IMR-90 (cell line): ENCODE measurements around the gene KDM1A. TPM values are rescaled to one million over a fixed set of nuclear protein-coding genes. Genes with fewer than 3 reads are reported as not detected.

Experiments used
- ATAC-seq: fragments of 200-7000 bp; cut with Tn5 transposase; 2 replicates; pipeline ENCODE4 v1.9.1; 2020; ENCODE audit warnings: low read depth, mild to moderate bottlenecking, moderate library complexity
- BruUV-seq: library from RNA; stranded (reverse); fragments of 400-500 nt; replicated peaks from 2 replicates; lab custom pipeline; 2021; lab: Mats Ljungman, UMichigan
- CTCF ChIA-PET: fragments of 300-600 bp; formaldehyde crosslinking; extraction: SDS; loops from one replicate; lab custom pipeline; 2021; ENCODE audit warnings: antibody characterized with exemption; lab: Yijun Ruan, JAX
- POLR2A ChIA-PET: fragments of 300-600 bp; sonication (Branson Sonifier 250); formaldehyde crosslinking; loops from one replicate; lab custom pipeline; 2022; ENCODE audit warnings: antibody characterized with exemption; ENCODE audit not compliant: unreplicated experiment; lab: Charles Lee
- DNase-seq: peaks from one replicate; pipeline ENCODE4 v3.0.0; 2013
- H2AFZ ChIP-seq: replicated peaks from 2 replicates; pipeline ENCODE3; 2013; ENCODE audit warnings: low read length, mild to moderate bottlenecking; ENCODE audit not compliant: poor library complexity
- H2AK5ac ChIP-seq: 2 replicates; pipeline ENCODE4 v1.6.1; 2013; ENCODE audit warnings: low read depth, low read length, inconsistent platforms
- H2AK9ac ChIP-seq: replicated peaks from 2 replicates; pipeline ENCODE3; 2013; ENCODE audit warnings: mild to moderate bottlenecking, low read depth, low read length, moderate library complexity; ENCODE audit not compliant: poor library complexity
- H2BK120ac ChIP-seq: 2 replicates; pipeline ENCODE4 v1.6.1; 2013; ENCODE audit warnings: low read depth, low read length, inconsistent platforms
- H2BK15ac ChIP-seq: 3 replicates; pipeline ENCODE4 v1.6.1; 2013; ENCODE audit warnings: low read depth, low read length, inconsistent platforms
- H2BK20ac ChIP-seq: 2 replicates; pipeline ENCODE4 v1.6.1; 2013; ENCODE audit warnings: low read depth, mild to moderate bottlenecking, inconsistent platforms, low read length, moderate library complexity
- H2BK5ac ChIP-seq: 2 replicates; pipeline ENCODE4 v1.6.1; 2013; ENCODE audit warnings: mild to moderate bottlenecking, low read depth, low read length, inconsistent platforms; ENCODE audit not compliant: poor library complexity, severe bottlenecking
- H3K14ac ChIP-seq: replicated peaks from 2 replicates; pipeline ENCODE4 v1.6.1; 2013; ENCODE audit warnings: low read depth, low read length, inconsistent platforms
- H3K18ac ChIP-seq: 2 replicates; pipeline ENCODE4 v1.6.1; 2013; ENCODE audit warnings: low read depth, low read length, control low read depth
- H3K23ac ChIP-seq: 2 replicates; pipeline ENCODE4 v1.6.1; 2013; ENCODE audit warnings: low read depth, low read length, inconsistent platforms
- H3K27ac ChIP-seq: 2 replicates; pipeline ENCODE4 v1.5.1; 2013; ENCODE audit warnings: mild to moderate bottlenecking, control low read depth, low read length; ENCODE audit not compliant: insufficient read depth
- H3K27me3 ChIP-seq: 2 replicates; pipeline ENCODE4 v1.6.1; 2013; ENCODE audit warnings: low read length; ENCODE audit not compliant: control insufficient read depth, insufficient read depth
- H3K36me3 ChIP-seq: 2 replicates; pipeline ENCODE4 v1.6.1; 2013; ENCODE audit warnings: low read length, mixed read lengths; ENCODE audit not compliant: control insufficient read depth, insufficient read depth
- H3K4ac ChIP-seq: 2 replicates; pipeline ENCODE4 v1.6.1; 2013; ENCODE audit warnings: low read depth, low read length, inconsistent platforms
- H3K4me1 ChIP-seq: 2 replicates; pipeline ENCODE4 v1.6.1; 2013; ENCODE audit warnings: low read length, mixed read lengths; ENCODE audit not compliant: control insufficient read depth, insufficient read depth
- H3K4me2 ChIP-seq: 2 replicates; pipeline ENCODE4 v1.6.1; 2013; ENCODE audit warnings: low read depth, mild to moderate bottlenecking, control low read depth, low read length, moderate library complexity
- H3K4me3 ChIP-seq: 2 replicates; pipeline ENCODE4 v1.5.1; 2013; ENCODE audit warnings: low read depth, mild to moderate bottlenecking, control low read depth, low read length, moderate library complexity; ENCODE audit not compliant: insufficient read depth
- H3K56ac ChIP-seq: 2 replicates; pipeline ENCODE4 v1.6.1; 2013; ENCODE audit warnings: low read length, inconsistent platforms; ENCODE audit not compliant: insufficient read depth; ENCODE audit errors: extremely low read depth
- H3K79me1 ChIP-seq, 2 experiments: 2 replicates each; pipeline ENCODE4 v1.6.1; 2013; ENCODE audit warnings: low read length in 2 of 2, inconsistent platforms in 1 of 2, low read depth in 1 of 2
- H3K9ac ChIP-seq: 2 replicates; pipeline ENCODE4 v1.6.1; 2013; ENCODE audit warnings: low read depth, low read length, control low read depth
- H3K9me1 ChIP-seq: 2 replicates; pipeline ENCODE4 v1.6.1; 2013; ENCODE audit warnings: low read length, inconsistent platforms; ENCODE audit not compliant: insufficient read depth
- H3K9me3 ChIP-seq: 2 replicates; pipeline ENCODE4 v1.6.1; 2013; ENCODE audit warnings: low read length; ENCODE audit not compliant: control insufficient read depth, insufficient read depth
- H4K20me1 ChIP-seq: 2 replicates; pipeline ENCODE4 v1.6.1; 2013; ENCODE audit warnings: low read length, inconsistent platforms; ENCODE audit not compliant: insufficient read depth
- H4K5ac ChIP-seq: 2 replicates; pipeline ENCODE4 v1.6.1; 2013; ENCODE audit warnings: mild to moderate bottlenecking, low read depth, low read length, control low read depth
- H4K8ac ChIP-seq, 2 experiments: 2 replicates each; pipeline ENCODE4 v1.6.1; 2013; ENCODE audit warnings: low read depth in 2 of 2, low read length in 2 of 2, control low read depth in 1 of 2, inconsistent platforms in 1 of 2
- H4K91ac ChIP-seq: 2 replicates; pipeline ENCODE4 v1.6.1; 2013; ENCODE audit warnings: low read depth, low read length, inconsistent platforms; ENCODE audit not compliant: insufficient read depth
- BHLHE40 ChIP-seq: fragments of 150-350 bp; IDR thresholded peaks from 2 replicates; pipeline ENCODE4 v1.6.1; 2016; ENCODE audit warnings: mild to moderate bottlenecking, low read depth, low read length
- CEBPB ChIP-seq: IDR thresholded peaks from 2 replicates; pipeline ENCODE4 v1.6.1; 2012; ENCODE audit warnings: low read depth, low read length, improper control_type of control experiment
- CHD1 ChIP-seq: IDR thresholded peaks from 2 replicates; pipeline ENCODE4 v1.6.1; 2012; ENCODE audit warnings: low read depth, low read length, improper control_type of control experiment
- CTCF ChIP-seq: conservative IDR thresholded peaks from 2 replicates; pipeline ENCODE4 v1.5.1; 2012; ENCODE audit warnings: mild to moderate bottlenecking, low read depth, low read length, improper control_type of control experiment
- ELK1 ChIP-seq: fragments of 150-350 bp; IDR thresholded peaks from 2 replicates; pipeline ENCODE4 v1.6.1; 2016; ENCODE audit warnings: low read depth, mild to moderate bottlenecking, low read length, moderate library complexity, borderline replicate concordance
- FOS ChIP-seq: fragments of 150-350 bp; IDR thresholded peaks from 2 replicates; pipeline ENCODE4 v1.6.1; 2016; ENCODE audit warnings: low read depth, low read length
- MAFK ChIP-seq: IDR thresholded peaks from 2 replicates; pipeline ENCODE4 v1.6.1; 2012; ENCODE audit warnings: low read depth, low read length, improper control_type of control experiment
- MAZ ChIP-seq: IDR thresholded peaks from 2 replicates; pipeline ENCODE4 v1.6.1; 2012; ENCODE audit warnings: low read depth, mild to moderate bottlenecking, low read length, improper control_type of control experiment, moderate library complexity, borderline replicate concordance
- NFE2L2 ChIP-seq: fragments of 150-350 bp; IDR thresholded peaks from 2 replicates; pipeline ENCODE4 v1.6.1; 2016; ENCODE audit warnings: low read depth, mild to moderate bottlenecking, low read length
- POLR2A ChIP-seq: IDR thresholded peaks from 2 replicates; pipeline ENCODE4 v1.6.1; 2012; ENCODE audit warnings: mild to moderate bottlenecking, low read depth, low read length
- SMC3 ChIP-seq: fragments of 150-350 bp; IDR thresholded peaks from 2 replicates; pipeline ENCODE4 v1.6.1; 2016; ENCODE audit warnings: low read depth, mild to moderate bottlenecking, antibody characterized with exemption, low read length, moderate library complexity
- WGBS, 2 experiments: methylation state at CpG; one replicate each; pipeline versions ENCODE4 v1.1.5 to v1.1.7; 2013; ENCODE audit warnings: missing lambda C conversion rate in 2 of 2; ENCODE audit not compliant: insufficient read length in 1 of 2; ENCODE audit errors: extremely low coverage in 2 of 2; 5-methylcytosine and 5-hydroxymethylcytosine counted together
- dilution Hi-C: fragments of 300-500 bp; cut with HindIII; formaldehyde crosslinking; loops from one replicate; pipeline ENCODE4 v1.14.3; 2018; ENCODE audit warnings: low sequenced_read_pairs; ENCODE audit not compliant: unreplicated experiment
- in situ Hi-C: fragments of 300-500 bp; cut with MboI; formaldehyde crosslinking; loops from 3 replicates; pipeline ENCODE4 v1.14.3; 2019; ENCODE audit warnings: low sequenced_read_pairs, inconsistent platforms, mixed read lengths
- intact Hi-C: fragments of 100-400 bp; cut with micrococcal nuclease; formaldehyde crosslinking; loops from 2 replicates; pipeline ENCODE4 v1.10.0; 2022
- polyA plus RNA-seq, 3 experiments: library from polyadenylated mRNA; depleted of rRNA; stranded (reverse); fragments of >200 nt; gene quantifications; 2 replicates each; pipeline ENCODE4 v1.2.3, GENCODE V29; 2012; ENCODE audit warnings: low replicate concordance in 1 of 3
- total RNA-seq: library from RNA; depleted of rRNA; stranded (reverse); fragments of >200 nt; gene quantifications from 2 replicates; pipeline ENCODE4 v1.2.3, GENCODE V29; 2012

The KDM1A gene
- total and polyA plus RNA-seq, 2 of the 4 experiments (the other 2 are of a cell fraction) = 58.7 to 104 TPM

- H3K9me1 ChIP-seq = peaks cover 20% of the 10 kb centered on the region; the same call in 1 of the 2 replicates
Measured at GRCh38 chr1:23116921-23117699, 97.8 kb downstream of the KDM1A start.

More at GRCh38 chr1:23116921-23117699, 97.8 kb downstream of the KDM1A start:
- Histone ChIP-seq H4K91ac (no peak overlapping the region), H3K18ac (no peak overlapping the region), H3K23ac (no peak overlapping the region), H2AK9ac (no peak overlapping the region), H3K4me2 (no peak overlapping the region), H3K27me3 (no peaks in the 10 kb centered on the region), H3K9ac (no peak overlapping the region), H2AFZ (no peak overlapping the region), H2BK5ac (no peak overlapping the region), H3K56ac (no peak overlapping the region), H3K36me3 (no peaks in the 10 kb centered on the region), H3K27ac (no peak overlapping the region), H3K79me1 (peaks cover 12 to 84% of the 10 kb centered on the region in 2 experiments; a peak in 3 of 4 replicates), H4K5ac (no peak overlapping the region), H2BK20ac (no peak overlapping the region), H4K20me1 (peaks cover 69% of the 10 kb centered on the region), H3K14ac (no peak overlapping the region), H2BK15ac (no peak overlapping the region), H3K9me3 (no peaks in the 10 kb centered on the region), H2BK120ac (no peak overlapping the region), H3K4me3 (no peak overlapping the region), H3K4ac (no peak overlapping the region), H4K8ac (no peak overlapping the region), H2AK5ac (no peak overlapping the region), H3K4me1 (peaks cover 13% of the 10 kb centered on the region)
- no peak for TF ChIP-seq SMC3
- TF ChIP-seq MAZ = no peak
- no peak for TF ChIP-seq CTCF
- no peak for TF ChIP-seq BHLHE40
- TF ChIP-seq CEBPB = no peak
- no peak for TF ChIP-seq MAFK
- no peak for TF ChIP-seq POLR2A
- no peak for TF ChIP-seq NFE2L2
- TF ChIP-seq ELK1 = no peak
- TF ChIP-seq CHD1 = no peak
- TF ChIP-seq FOS = no peak
- ChIA-PET CTCF (no interaction called here), POLR2A (no interaction called here)
- no CpG with 5 or more reads among the region's 2 CpGs for WGBS, 2 experiments
- dilution Hi-C loops = no loop called here
- BruUV-seq = no TSS peak
- intact Hi-C loops = no loop called here
- ATAC-seq (no peak), DNase-seq (no peak)
- in situ Hi-C loops = no loop called here
